K562 (cell line): ENCODE measurements around the gene PRDM2. TPM values are rescaled to one million over a fixed set of nuclear protein-coding genes. Genes with fewer than 3 reads are reported as not detected.

Experiments used
- ATAC-seq: fragments of 200-7000 bp; cut with Tn5 transposase; 3 replicates; pipeline ENCODE4 v1.9.1; 2020; ENCODE audit warnings: moderate library complexity
- BruUV-seq: library from RNA; stranded (reverse); fragments of 400-500 nt; replicated peaks from 2 replicates; lab custom pipeline; 2021; lab: Mats Ljungman, UMichigan
- CTCF ChIA-PET: fragments of 300-600 bp; formaldehyde crosslinking; extraction: SDS; loops from one replicate; lab custom pipeline; 2021; ENCODE audit warnings: low intra/inter-chr PET ratio; lab: Yijun Ruan, JAX
- POLR2A ChIA-PET: fragments of 300-600, 350-650 bp; sonication (Branson Sonifier 250); formaldehyde crosslinking; extraction: SDS; loops from one replicate; lab custom pipeline; 2021; ENCODE audit warnings: antibody characterized with exemption, inconsistent platforms; lab: Yijun Ruan, JAX
- DNase-seq, 4 experiments: peaks; one replicate each; pipeline versions ENCODE4 v3.0.0 to v3.0.0-alpha.2; 2011 to 2018; ENCODE audit warnings: low spot score in 3 of 4, mixed read lengths in 3 of 4; ENCODE audit errors: extremely low read depth in 1 of 4
- FAIRE-seq: peaks from 2 replicates; lab custom pipeline; 2011; peaks lifted over from hg19 to GRCh38; lab: Jason Lieb, UNC
- H2AFZ ChIP-seq: 2 replicates; pipeline ENCODE4 v1.6.0; 2011; ENCODE audit warnings: low read depth, low read length, control low read depth, inconsistent platforms
- H3K27ac ChIP-seq: fragments of 200-600 bp; 3 replicates; pipeline ENCODE4 v1.8.0; 2011; ENCODE audit warnings: low read depth, mild to moderate bottlenecking, control low read depth, inconsistent platforms, low read length, moderate library complexity, mixed read lengths; ENCODE audit errors: extremely low read depth
- H3K27me3 ChIP-seq, 2 experiments: fragments of 300-600 bp in 1 of 2; 2 replicates in 1 of 2; 3 replicates in 1 of 2; pipeline versions ENCODE4 v1.6.0 to v1.8.0; 2011; ENCODE audit warnings: inconsistent platforms in 2 of 2, low read length in 2 of 2, mild to moderate bottlenecking in 1 of 2, mixed read lengths in 1 of 2, moderate library complexity in 1 of 2; ENCODE audit not compliant: control insufficient read depth in 2 of 2, insufficient read depth in 2 of 2
- H3K36me3 ChIP-seq: fragments of 300-600 bp; 3 replicates; pipeline ENCODE4 v1.8.0; 2011; ENCODE audit warnings: mild to moderate bottlenecking, low read length, inconsistent platforms; ENCODE audit not compliant: control insufficient read depth, insufficient read depth
- H3K4me1 ChIP-seq, 2 experiments: fragments of 200-600 bp in 1 of 2; replicated peaks in 1 of 2; 2 replicates in 1 of 2; 3 replicates in 1 of 2; pipeline versions ENCODE4 v1.5.1 to v1.8.0; 2011; ENCODE audit warnings: inconsistent platforms in 2 of 2, low read length in 2 of 2, mild to moderate bottlenecking in 1 of 2, mixed read lengths in 1 of 2, moderate library complexity in 1 of 2; ENCODE audit not compliant: control insufficient read depth in 2 of 2, insufficient read depth in 2 of 2
- H3K4me2 ChIP-seq: 2 replicates; pipeline ENCODE4 v1.6.1; 2011; ENCODE audit warnings: low read length, control low read depth, inconsistent platforms, mixed read lengths; ENCODE audit not compliant: insufficient read depth
- H3K4me3 ChIP-seq: fragments of 200-600 bp; sonication (generic), shearing (Covaris generic); 2 replicates; pipeline ENCODE4 v1.5.1; 2016; ENCODE audit warnings: control low read depth, inconsistent platforms
- H3K79me2 ChIP-seq: fragments of 200-600 bp; 3 replicates; pipeline ENCODE4 v1.8.0; 2011; ENCODE audit warnings: low read length, inconsistent platforms; ENCODE audit not compliant: control insufficient read depth, insufficient read depth
- H3K9ac ChIP-seq, 2 experiments: 2 replicates each; pipeline versions ENCODE4 v1.6.0 to v1.6.1; 2011; ENCODE audit warnings: low read depth in 2 of 2, low read length in 2 of 2, control low read depth in 1 of 2, inconsistent platforms in 1 of 2, mild to moderate bottlenecking in 1 of 2, mixed read lengths in 1 of 2; ENCODE audit not compliant: insufficient read depth in 1 of 2
- H3K9me1 ChIP-seq: one replicate; pipeline ENCODE4 v1.6.0; 2011; ENCODE audit warnings: inconsistent platforms, mild to moderate bottlenecking, low read length, moderate library complexity; ENCODE audit not compliant: control insufficient read depth, insufficient read depth
- H3K9me3 ChIP-seq: replicated peaks from 2 replicates; pipeline ENCODE4 v1.5.1; 2011; ENCODE audit warnings: low read depth, low read length, inconsistent platforms; ENCODE audit not compliant: control insufficient read depth, insufficient read depth
- H4K20me1 ChIP-seq: replicated peaks from 2 replicates; pipeline ENCODE4 v1.6.1; 2011; ENCODE audit warnings: low read length, inconsistent platforms, mixed read lengths; ENCODE audit not compliant: control insufficient read depth, insufficient read depth
- CXXC5 ChIP-seq: fragments of 250-450 bp; sonication (Bioruptor Pico); IDR thresholded peaks from 2 replicates; pipeline ENCODE4 v1.8.0; 2022; ENCODE audit warnings: inconsistent platforms, mild to moderate bottlenecking, moderate library complexity
- E4F1 ChIP-seq: fragments of 250-450 bp; sonication (Bioruptor Pico); IDR thresholded peaks from 2 replicates; pipeline ENCODE4 v1.5.0; 2021; ENCODE audit warnings: mild to moderate bottlenecking, borderline replicate concordance
- FOXJ2 ChIP-seq: fragments of 200-800 bp; sonication (Bioruptor generic); IDR thresholded peaks from 2 replicates; pipeline ENCODE4 v1.6.1; 2016; ENCODE audit warnings: missing genetic modification characterization, missing compliant biosample characterization
- HDGF ChIP-seq: fragments of 450-650 bp; IDR thresholded peaks from 2 replicates; pipeline ENCODE4 v1.6.1; 2016
- IFI16 ChIP-seq: fragments of 250-450 bp; sonication (Bioruptor Pico); IDR thresholded peaks from 2 replicates; pipeline ENCODE4 v2.1.2; 2022; ENCODE audit warnings: mild to moderate bottlenecking, inconsistent platforms
- IRF9 ChIP-seq: fragments of 450-650 bp; IDR thresholded peaks from 2 replicates; pipeline ENCODE4 v1.6.1; 2016; ENCODE audit warnings: missing biosample characterization, missing genetic modification characterization
- KLF16 ChIP-seq: IDR thresholded peaks from 2 replicates; pipeline ENCODE4 v1.6.1; 2016; ENCODE audit warnings: antibody characterized with exemption
- MAZ ChIP-seq, 2 experiments: fragments of 450-650 bp in 1 of 2; sonication (generic) in 1 of 2; formaldehyde crosslinking; IDR thresholded peaks in 1 of 2; conservative IDR thresholded peaks in 1 of 2; 2 replicates each; pipeline versions ENCODE4 v1.4.0 to v1.5.0; 2020; ENCODE audit warnings: mild to moderate bottlenecking in 1 of 2, missing genetic modification reagents in 1 of 2
- POLR2B ChIP-seq: fragments of 450-650 bp; IDR thresholded peaks from 2 replicates; pipeline ENCODE4 v1.6.1; 2018; ENCODE audit warnings: low read depth; ENCODE audit not compliant: partially characterized antibody
- PRMT5 ChIP-seq: sonication (generic); formaldehyde crosslinking; IDR thresholded peaks from 2 replicates; pipeline ENCODE4 v1.5.0; 2020; ENCODE audit warnings: missing genetic modification reagents
- RB1 ChIP-seq: fragments of 450-650 bp; IDR thresholded peaks from 2 replicates; pipeline ENCODE4 v1.6.1; 2017; ENCODE audit warnings: low read depth, mild to moderate bottlenecking
- RBM25 ChIP-seq: fragments of 200-400 bp; formaldehyde crosslinking; IDR thresholded peaks from 2 replicates; pipeline ENCODE4 v1.6.1; 2018; ENCODE audit warnings: low read length, low read depth, moderate library complexity; ENCODE audit not compliant: severe bottlenecking
- ZNF316 ChIP-seq: fragments of 450-650 bp; IDR thresholded peaks from 2 replicates; pipeline ENCODE4 v1.6.1; 2016
- ZNF436 ChIP-seq: fragments of 250-450, 450-650 bp; sonication (Bioruptor Pico); formaldehyde crosslinking; IDR thresholded peaks from 2 replicates; pipeline ENCODE4 v1.7.0; 2020; ENCODE audit warnings: mild to moderate bottlenecking
- ZSCAN32 ChIP-seq: fragments of 450-650 bp; formaldehyde crosslinking; IDR thresholded peaks from 2 replicates; pipeline ENCODE4 v1.4.0; 2020; ENCODE audit warnings: mild to moderate bottlenecking, moderate library complexity
- WGBS: fragments of 100-300 bp; shearing (Covaris generic); methylation state at CpG from one replicate; pipeline ENCODE4 v1.1.6; 2016; ENCODE audit warnings: low coverage, mixed read lengths; ENCODE audit not compliant: insufficient coverage; ENCODE audit errors: missing lambda C conversion rate; 5-methylcytosine and 5-hydroxymethylcytosine counted together
- in situ Hi-C: fragments of 300-500 bp; cut with MboI; formaldehyde crosslinking; loops from 4 replicates; pipeline ENCODE4 v1.15.0; 2018; ENCODE audit warnings: inconsistent platforms, mixed read lengths
- intact Hi-C: fragments of 100-400 bp; cut with micrococcal nuclease; formaldehyde crosslinking; loops from 2 replicates; pipeline ENCODE4 v1.14.2; 2022
- polyA plus RNA-seq, 8 experiments: library from polyadenylated mRNA; depleted of rRNA in 4 of 8; stranded (reverse) in 5 of 8; unstranded in 3 of 8; fragments of >200 nt; fragmentation: Nextera tagmentation in 2 of 8; fragmentation: Illumina TruSeq in 1 of 8; extraction: Ambion mirVana in 2 of 8; extraction: Trizol in 1 of 8; gene quantifications; 2 replicates each; pipeline versions ENCODE4 v1.2.1 to v1.2.3, GENCODE V29; 2011 to 2014; ENCODE audit warnings: inconsistent platforms in 1 of 8, missing spikeins in 1 of 8
- total RNA-seq, 7 experiments: library from RNA; depleted of rRNA in 6 of 7; stranded (reverse); fragments of >200 nt in 6 of 7; fragmentation: Illumina TruSeq in 2 of 7; extraction: Trizol in 2 of 7; gene quantifications; 2 replicates each; pipeline versions ENCODE4 v1.2.1 to v1.2.3, GENCODE V29; 2011 to 2021; ENCODE audit warnings: low replicate concordance in 1 of 7
- TF ChIP-seq, protein P1 (sequence below): sonication (generic); formaldehyde crosslinking; IDR thresholded peaks from 2 replicates; pipeline ENCODE4 v1.8.0; 2023; ENCODE audit warnings: mild to moderate bottlenecking, missing genetic modification reagents
- TF ChIP-seq, protein P2 (sequence below): sonication (generic); formaldehyde crosslinking; IDR thresholded peaks from 2 replicates; pipeline ENCODE4 v1.8.0; 2022; ENCODE audit warnings: missing genetic modification reagents, mild to moderate bottlenecking, moderate library complexity, borderline replicate concordance

The PRDM2 gene
- total and polyA plus RNA-seq, 9 of the 15 experiments (the other 6 are each of a cell fraction or from before 2014, with no cell fraction given), result 5.4 to 27.6 (median 12.5) TPM

- Histone ChIP-seq H3K4me2 (no peak overlapping the region), H3K27me3 (no peaks in the 10 kb centered on the region), H4K20me1 (0 out of 2 replicates have a peak, but pooled peaks cover 7% of the 10 kb centered on the region), H3K4me1 (no peaks in the 10 kb centered on the region), H3K4me3 (no peak overlapping the region), H3K9me1 (no peaks in the 10 kb centered on the region), H3K9ac (no peak overlapping the region), H3K79me2 (no peaks in the 10 kb centered on the region), H3K27ac (no peak overlapping the region), H2AFZ (no peak overlapping the region), H3K36me3 (peaks cover 95% of the 10 kb centered on the region), H3K9me3 (no peaks in the 10 kb centered on the region)
- FAIRE-seq, result no peak
- ATAC-seq, result no peak
- TF ChIP-seq IFI16 (CRISPR knock-in tag) (no peak), PRMT5 (CRISPR knock-in tag) (no peak), POLR2B (no peak), HDGF (no peak), E4F1 (CRISPR knock-in tag) (no peak), MAZ (CRISPR knock-in tag; conservative IDR thresholded peaks at IDR 0.05 in 1 of 2, IDR thresholded peaks at IDR 0.05 in 1 of 2) (no peak), IRF9 (tag) (no peak), RB1 (no peak), KLF16 (no peak), ZNF436 (CRISPR knock-in tag) (no peak), RBM25 (no peak), ZNF316 (no peak), FOXJ2 (no peak), ZSCAN32 (CRISPR knock-in tag) (no peak), CXXC5 (no peak)
- TF ChIP-seq, protein P1, sequence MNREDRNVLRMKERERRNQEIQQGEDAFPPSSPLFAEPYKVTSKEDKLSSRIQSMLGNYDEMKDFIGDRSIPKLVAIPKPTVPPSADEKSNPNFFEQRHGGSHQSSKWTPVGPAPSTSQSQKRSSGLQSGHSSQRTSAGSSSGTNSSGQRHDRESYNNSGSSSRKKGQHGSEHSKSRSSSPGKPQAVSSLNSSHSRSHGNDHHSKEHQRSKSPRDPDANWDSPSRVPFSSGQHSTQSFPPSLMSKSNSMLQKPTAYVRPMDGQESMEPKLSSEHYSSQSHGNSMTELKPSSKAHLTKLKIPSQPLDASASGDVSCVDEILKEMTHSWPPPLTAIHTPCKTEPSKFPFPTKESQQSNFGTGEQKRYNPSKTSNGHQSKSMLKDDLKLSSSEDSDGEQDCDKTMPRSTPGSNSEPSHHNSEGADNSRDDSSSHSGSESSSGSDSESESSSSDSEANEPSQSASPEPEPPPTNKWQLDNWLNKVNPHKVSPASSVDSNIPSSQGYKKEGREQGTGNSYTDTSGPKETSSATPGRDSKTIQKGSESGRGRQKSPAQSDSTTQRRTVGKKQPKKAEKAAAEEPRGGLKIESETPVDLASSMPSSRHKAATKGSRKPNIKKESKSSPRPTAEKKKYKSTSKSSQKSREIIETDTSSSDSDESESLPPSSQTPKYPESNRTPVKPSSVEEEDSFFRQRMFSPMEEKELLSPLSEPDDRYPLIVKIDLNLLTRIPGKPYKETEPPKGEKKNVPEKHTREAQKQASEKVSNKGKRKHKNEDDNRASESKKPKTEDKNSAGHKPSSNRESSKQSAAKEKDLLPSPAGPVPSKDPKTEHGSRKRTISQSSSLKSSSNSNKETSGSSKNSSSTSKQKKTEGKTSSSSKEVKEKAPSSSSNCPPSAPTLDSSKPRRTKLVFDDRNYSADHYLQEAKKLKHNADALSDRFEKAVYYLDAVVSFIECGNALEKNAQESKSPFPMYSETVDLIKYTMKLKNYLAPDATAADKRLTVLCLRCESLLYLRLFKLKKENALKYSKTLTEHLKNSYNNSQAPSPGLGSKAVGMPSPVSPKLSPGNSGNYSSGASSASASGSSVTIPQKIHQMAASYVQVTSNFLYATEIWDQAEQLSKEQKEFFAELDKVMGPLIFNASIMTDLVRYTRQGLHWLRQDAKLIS (CRISPR knock-in tag), result no peak
- TF ChIP-seq, protein P2, sequence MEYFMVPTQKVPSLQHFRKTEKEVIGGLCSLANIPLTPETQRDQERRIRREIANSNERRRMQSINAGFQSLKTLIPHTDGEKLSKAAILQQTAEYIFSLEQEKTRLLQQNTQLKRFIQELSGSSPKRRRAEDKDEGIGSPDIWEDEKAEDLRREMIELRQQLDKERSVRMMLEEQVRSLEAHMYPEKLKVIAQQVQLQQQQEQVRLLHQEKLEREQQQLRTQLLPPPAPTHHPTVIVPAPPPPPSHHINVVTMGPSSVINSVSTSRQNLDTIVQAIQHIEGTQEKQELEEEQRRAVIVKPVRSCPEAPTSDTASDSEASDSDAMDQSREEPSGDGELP, result no peak
- ChIA-PET POLR2A (interaction anchor here (0.9 kb wide), 2 partner anchors 34 to 55 kb away, joined by 3 read pairs; no protein-coding TSS in a partner anchor), CTCF (no interaction called here)
- 91% methylated on average over 6 of the region's 6 CpGs for WGBS
- intact Hi-C loops, result no loop called here
- in situ Hi-C loops, result no loop called here
- DNase-seq, result no peak
- BruUV-seq, result no TSS peak
These were observed 79.9 kb downstream of the PRDM2 start for GRCh38 chr1:13779930-13780329.
